Liver (tissue), 9 donors: ENCODE data around the gene LYVE1. TPM values are rescaled to one million over a fixed set of nuclear protein-coding genes. Genes with fewer than 3 reads are reported as not detected.

Source experiments
- DNase-seq: peaks from one replicate; pipeline ENCODE4 v3.0.0-alpha.2; 2017; ENCODE audit warnings: low spot score
- H3K27ac ChIP-seq, 2 donors: one replicate each; pipeline ENCODE4 v1.7.0; 2013; ENCODE audit warnings: inconsistent platforms in 2 of 2, low read length in 2 of 2, control low read depth in 1 of 2, low read depth in 1 of 2, mild to moderate bottlenecking in 1 of 2
- H3K27me3 ChIP-seq, 4 donors: one replicate each; pipeline versions ENCODE4 v1.6.1 to v1.7.0; 2013; ENCODE audit warnings: low read length in 3 of 4, inconsistent platforms in 1 of 4, mild to moderate bottlenecking in 1 of 4, moderate library complexity in 1 of 4; ENCODE audit not compliant: control insufficient read depth in 4 of 4, insufficient read depth in 4 of 4
- H3K36me3 ChIP-seq, 4 donors: one replicate each; pipeline versions ENCODE4 v1.6.1 to v1.7.0; 2013; ENCODE audit warnings: low read length in 3 of 4, mild to moderate bottlenecking in 3 of 4, low read depth in 1 of 4, moderate library complexity in 1 of 4; ENCODE audit not compliant: control insufficient read depth in 4 of 4, insufficient read depth in 3 of 4
- H3K4me1 ChIP-seq, 4 donors: one replicate each; pipeline versions ENCODE4 v1.6.1 to v1.7.0; 2013; ENCODE audit warnings: low read length in 3 of 4, mild to moderate bottlenecking in 3 of 4, moderate library complexity in 1 of 4; ENCODE audit not compliant: control insufficient read depth in 4 of 4, insufficient read depth in 4 of 4
- H3K4me3 ChIP-seq, 3 donors: one replicate each; pipeline versions ENCODE4 v1.6.1 to v1.7.0; 2013; ENCODE audit warnings: low read length in 3 of 3, control low read depth in 1 of 3, low read depth in 1 of 3, mild to moderate bottlenecking in 1 of 3
- H3K9ac ChIP-seq, 2 donors: one replicate each; pipeline ENCODE4 v1.7.0; 2013; ENCODE audit warnings: low read length in 2 of 2, mild to moderate bottlenecking in 2 of 2, moderate library complexity in 2 of 2, control low read depth in 1 of 2, low read depth in 1 of 2
- H3K9me3 ChIP-seq, 4 donors: one replicate each; pipeline versions ENCODE4 v1.6.1 to v1.7.0; 2013; ENCODE audit warnings: low read length in 3 of 4; ENCODE audit not compliant: control insufficient read depth in 4 of 4
- EGR1 ChIP-seq, 2 donors: IDR thresholded peaks; 2 replicates each; pipeline ENCODE4 v1.6.1; 2016 to 2018; ENCODE audit warnings: antibody characterized with exemption in 2 of 2, low read depth in 2 of 2
- FOXA2 ChIP-seq: IDR thresholded peaks from 2 replicates; pipeline ENCODE4 v1.6.1; 2016; ENCODE audit warnings: antibody characterized with exemption
- GABPA ChIP-seq, 2 donors: IDR thresholded peaks in 1 of 2; conservative IDR thresholded peaks in 1 of 2; 2 replicates each; pipeline ENCODE4 v1.6.1; 2016; ENCODE audit warnings: antibody characterized with exemption in 2 of 2, mild to moderate bottlenecking in 1 of 2, moderate library complexity in 1 of 2
- HNF4A ChIP-seq, 2 donors: conservative IDR thresholded peaks; 2 replicates each; pipeline ENCODE4 v1.6.1; 2016; ENCODE audit warnings: antibody characterized with exemption in 2 of 2, mild to moderate bottlenecking in 2 of 2
- NR2F2 ChIP-seq: IDR thresholded peaks from 2 replicates; pipeline ENCODE4 v1.6.1; 2016; ENCODE audit warnings: antibody characterized with exemption
- RAD21 ChIP-seq, 2 donors: IDR thresholded peaks; 2 replicates each; pipeline ENCODE4 v1.6.1; 2016; ENCODE audit warnings: antibody characterized with exemption in 2 of 2, mild to moderate bottlenecking in 2 of 2
- REST ChIP-seq: IDR thresholded peaks from 2 replicates; pipeline ENCODE4 v1.6.1; 2016; ENCODE audit warnings: antibody characterized with exemption, mild to moderate bottlenecking
- RXRA ChIP-seq, 2 donors: IDR thresholded peaks; 2 replicates each; pipeline ENCODE4 v1.6.1; 2017 to 2018; ENCODE audit warnings: antibody characterized with exemption in 2 of 2, mild to moderate bottlenecking in 1 of 2
- SP1 ChIP-seq: IDR thresholded peaks from 2 replicates; pipeline ENCODE4 v1.6.1; 2018; ENCODE audit warnings: antibody characterized with exemption, mild to moderate bottlenecking
- TAF1 ChIP-seq: conservative IDR thresholded peaks from 2 replicates; pipeline ENCODE4 v1.6.1; 2016; ENCODE audit warnings: antibody characterized with exemption, mild to moderate bottlenecking
- YY1 ChIP-seq: IDR thresholded peaks from 2 replicates; pipeline ENCODE4 v1.6.1; 2016; ENCODE audit warnings: antibody characterized with exemption, mild to moderate bottlenecking
- WGBS: extraction: QIAGEN DNeasy Blood & Tissue Kit; methylation state at CpG from one replicate; pipeline ENCODE4 v1.1.7; 2013; 5-methylcytosine and 5-hydroxymethylcytosine counted together
- polyA plus RNA-seq, 2 donors: library from polyadenylated mRNA; stranded (reverse) in 1 of 2; unstranded in 1 of 2; fragments of 200-250 nt in 1 of 2; fragments of >200 nt in 1 of 2; fragmentation: Nextera tagmentation in 1 of 2; extraction: Ambion mirVana in 1 of 2; gene quantifications; one replicate each; pipeline versions ENCODE4 v1.2.1 to v1.2.3, GENCODE V29; 2013 to 2015
- total RNA-seq, 2 donors: library from RNA; depleted of rRNA; stranded (reverse); fragments of >200 nt; gene quantifications; one replicate each; pipeline ENCODE4 v1.2.3, GENCODE V29; 2014
- TF ChIP-seq, protein P1 (sequence below): IDR thresholded peaks from 2 replicates; pipeline ENCODE4 v1.6.1; 2016; ENCODE audit warnings: antibody characterized with exemption
- TF ChIP-seq, protein P2 (sequence below): fragments of 150-350 bp; IDR thresholded peaks from 2 replicates; pipeline ENCODE4 v1.5.1; 2017; ENCODE audit warnings: improper control_type of control experiment, low read depth, low read length; ENCODE audit not compliant: missing input control
- donor health status: healthy.
- donor health status: healthy.
- donor health status: healthy.
- donor health status: healthy.
- donor health status: healthy.

The LYVE1 gene
- total and polyA plus RNA-seq, 4 donors, result 11.3 to 46.7 (median 28.3) TPM

DNA sequence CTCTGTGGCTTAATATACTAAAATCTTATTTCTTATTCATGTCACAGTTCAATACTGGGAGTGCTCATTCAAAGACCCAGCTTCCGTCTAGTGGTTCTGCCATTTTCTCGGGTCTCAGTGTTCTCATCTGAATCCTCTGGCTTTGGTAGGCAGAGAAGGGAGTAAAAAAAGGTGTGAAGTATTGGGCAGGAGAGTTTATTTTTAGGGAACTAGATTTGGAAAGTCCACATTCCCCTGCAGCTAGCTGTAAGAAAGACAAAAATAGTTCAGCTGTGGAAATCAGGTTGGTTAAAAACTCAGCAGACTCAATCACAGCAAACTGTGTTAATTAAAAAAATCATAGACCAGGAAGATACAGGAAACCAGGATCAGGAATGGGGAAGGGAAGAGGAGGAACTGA, 4.1 kb upstream of the LYVE1 start:
- Histone ChIP-seq H3K27me3 (peaks cover 0 to 2% (median 0%) of the 10 kb centered on the region in 4 donors), H3K4me1 (no peaks in the 10 kb centered on the region), H3K4me3 (no peak overlapping the region), H3K27ac (no peak overlapping the region), H3K36me3 (no peaks in the 10 kb centered on the region), H3K9me3 (no peaks in the 10 kb centered on the region), H3K9ac (no peak overlapping the region)
- TF ChIP-seq, protein P1, sequence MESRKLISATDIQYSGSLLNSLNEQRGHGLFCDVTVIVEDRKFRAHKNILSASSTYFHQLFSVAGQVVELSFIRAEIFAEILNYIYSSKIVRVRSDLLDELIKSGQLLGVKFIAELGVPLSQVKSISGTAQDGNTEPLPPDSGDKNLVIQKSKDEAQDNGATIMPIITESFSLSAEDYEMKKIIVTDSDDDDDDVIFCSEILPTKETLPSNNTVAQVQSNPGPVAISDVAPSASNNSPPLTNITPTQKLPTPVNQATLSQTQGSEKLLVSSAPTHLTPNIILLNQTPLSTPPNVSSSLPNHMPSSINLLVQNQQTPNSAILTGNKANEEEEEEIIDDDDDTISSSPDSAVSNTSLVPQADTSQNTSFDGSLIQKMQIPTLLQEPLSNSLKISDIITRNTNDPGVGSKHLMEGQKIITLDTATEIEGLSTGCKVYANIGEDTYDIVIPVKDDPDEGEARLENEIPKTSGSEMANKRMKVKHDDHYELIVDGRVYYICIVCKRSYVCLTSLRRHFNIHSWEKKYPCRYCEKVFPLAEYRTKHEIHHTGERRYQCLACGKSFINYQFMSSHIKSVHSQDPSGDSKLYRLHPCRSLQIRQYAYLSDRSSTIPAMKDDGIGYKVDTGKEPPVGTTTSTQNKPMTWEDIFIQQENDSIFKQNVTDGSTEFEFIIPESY, result no peak
- no peak for TF ChIP-seq FOXA2
- TF ChIP-seq YY1, result no peak
- no peak for TF ChIP-seq SP1
- TF ChIP-seq RAD21 (IDR thresholded peaks at IDR 0.05), result no peak
- TF ChIP-seq EGR1 (IDR thresholded peaks at IDR 0.05; ENCODE audit: low read depth in 2 of 2), result no peak
- TF ChIP-seq HNF4A (conservative IDR thresholded peaks at IDR 0.05), result no peak
- no peak for DNase-seq
- WGBS, result 89% methylated on average over 2 of the region's 2 CpGs

DNA sequence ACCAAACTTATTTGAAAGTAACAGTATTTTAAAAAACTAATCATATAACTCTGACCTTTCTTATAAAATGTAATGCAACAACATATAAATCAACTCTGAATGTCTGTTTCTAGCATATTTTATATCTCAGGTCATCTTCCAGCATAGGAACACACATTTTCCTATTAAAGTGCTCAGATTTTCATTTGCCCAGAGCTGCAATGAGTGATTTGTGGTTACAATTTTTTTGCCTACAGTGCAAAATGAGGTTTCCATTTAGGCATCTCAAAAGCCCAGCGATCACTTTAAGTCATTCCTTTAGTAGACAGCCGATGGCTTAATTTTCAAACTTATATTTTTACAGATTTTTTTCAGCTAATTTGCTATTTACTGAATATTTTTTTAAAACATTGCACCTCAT, 1.0 kb downstream of the LYVE1 start:
- 87% methylated on average over 2 of the region's 2 CpGs for WGBS
- no peak for DNase-seq
- Histone ChIP-seq H3K27ac (peak overlapping the region in 1 of 2 donors; percentile 9), H3K4me3 (peak overlapping the region in 2 of 3 donors; percentile 9 to 24), H3K36me3 (no peaks in the 10 kb centered on the region), H3K27me3 (peaks cover 0 to 2% (median 0%) of the 10 kb centered on the region in 4 donors), H3K9ac (peak overlapping the region in 1 of 2 donors; percentile 39), H3K9me3 (no peaks in the 10 kb centered on the region), H3K4me1 (no peaks in the 10 kb centered on the region)
- no peak for TF ChIP-seq RXRA (IDR thresholded peaks at IDR 0.05)
- TF ChIP-seq REST, result no peak
- TF ChIP-seq GABPA (IDR thresholded peaks at IDR 0.05 in 1 of 2, conservative IDR thresholded peaks at IDR 0.05 in 1 of 2), result no peak
- no peak for TF ChIP-seq RAD21 (IDR thresholded peaks at IDR 0.05)
- TF ChIP-seq, protein P2, sequence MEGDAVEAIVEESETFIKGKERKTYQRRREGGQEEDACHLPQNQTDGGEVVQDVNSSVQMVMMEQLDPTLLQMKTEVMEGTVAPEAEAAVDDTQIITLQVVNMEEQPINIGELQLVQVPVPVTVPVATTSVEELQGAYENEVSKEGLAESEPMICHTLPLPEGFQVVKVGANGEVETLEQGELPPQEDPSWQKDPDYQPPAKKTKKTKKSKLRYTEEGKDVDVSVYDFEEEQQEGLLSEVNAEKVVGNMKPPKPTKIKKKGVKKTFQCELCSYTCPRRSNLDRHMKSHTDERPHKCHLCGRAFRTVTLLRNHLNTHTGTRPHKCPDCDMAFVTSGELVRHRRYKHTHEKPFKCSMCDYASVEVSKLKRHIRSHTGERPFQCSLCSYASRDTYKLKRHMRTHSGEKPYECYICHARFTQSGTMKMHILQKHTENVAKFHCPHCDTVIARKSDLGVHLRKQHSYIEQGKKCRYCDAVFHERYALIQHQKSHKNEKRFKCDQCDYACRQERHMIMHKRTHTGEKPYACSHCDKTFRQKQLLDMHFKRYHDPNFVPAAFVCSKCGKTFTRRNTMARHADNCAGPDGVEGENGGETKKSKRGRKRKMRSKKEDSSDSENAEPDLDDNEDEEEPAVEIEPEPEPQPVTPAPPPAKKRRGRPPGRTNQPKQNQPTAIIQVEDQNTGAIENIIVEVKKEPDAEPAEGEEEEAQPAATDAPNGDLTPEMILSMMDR, result no peak
- TF ChIP-seq NR2F2, result no peak
- no peak for TF ChIP-seq TAF1
- TF ChIP-seq YY1, result no peak
